Esophagus muscularis mucosa (tissue), 4 donors: ENCODE data around the gene CA12.

Experiments
- CTCF ChIP-seq, 3 experiments: fragments of 200-600 bp in 2 of 3; fragments of 450-650 bp in 1 of 3; sonication (generic) in 2 of 3; IDR thresholded peaks; one replicate each; pipeline ENCODE4 v1.5.1; 2017 to 2019; ENCODE audit warnings: antibody characterized with exemption in 3 of 3, mild to moderate bottlenecking in 2 of 3, moderate library complexity in 1 of 3
- EP300 ChIP-seq: sonication (generic); formaldehyde crosslinking; IDR thresholded peaks from one replicate; pipeline ENCODE4 v1.6.1; 2017; ENCODE audit warnings: antibody characterized with exemption
- POLR2A ChIP-seq: fragments of 450-650 bp; IDR thresholded peaks from one replicate; pipeline ENCODE4 v1.6.1; 2017; ENCODE audit warnings: antibody characterized with exemption, moderate library complexity, mild to moderate bottlenecking, low read depth
- POLR2AphosphoS5 ChIP-seq, 2 donors: sonication (generic); formaldehyde crosslinking; IDR thresholded peaks; one replicate each; pipeline ENCODE4 v1.6.1; 2017; ENCODE audit warnings: antibody characterized with exemption in 2 of 2

GRCh38 chr15:63294359-63294758 lies 87.3 kb downstream of the CA12 start:
- no peak for TF ChIP-seq EP300
- no peak for TF ChIP-seq CTCF (IDR thresholded peaks at IDR 0.05)
- TF ChIP-seq POLR2A = no peak
- no peak for TF ChIP-seq POLR2AphosphoS5 (IDR thresholded peaks at IDR 0.05)
